Trophoblast cell (in vitro differentiated cells and primary cell): ENCODE measurements around the gene VWA1.
A peak's percentile ranks its signal among the peaks of the same experiment; 100 is the strongest.
"Not testable (repeated sequence)": the region's sequence is repeated elsewhere in the genome, so short reads cannot be mapped to it uniquely, and the experiment has no call there.

ENCODE experiments used
- DNase-seq, 2 donors: peaks; one replicate each; pipeline ENCODE4 v3.0.0-alpha.2; 2016
- H2AFZ ChIP-seq: 2 replicates; pipeline ENCODE4 v1.6.1; 2013; ENCODE audit warnings: low read length, moderate library complexity, mild to moderate bottlenecking; ENCODE audit not compliant: insufficient read depth, poor library complexity
- H2AK5ac ChIP-seq: 2 replicates; pipeline ENCODE4 v1.6.1; 2013; ENCODE audit warnings: mild to moderate bottlenecking, low read length
- H2BK120ac ChIP-seq: 2 replicates; pipeline ENCODE4 v1.6.1; 2013; ENCODE audit warnings: low read length, mild to moderate bottlenecking, moderate library complexity; ENCODE audit not compliant: insufficient read depth, poor library complexity
- H2BK12ac ChIP-seq: 2 replicates; pipeline ENCODE4 v1.6.1; 2013; ENCODE audit warnings: mild to moderate bottlenecking, low read length, moderate library complexity
- H2BK5ac ChIP-seq: 2 replicates; pipeline ENCODE4 v1.6.1; 2013; ENCODE audit warnings: low read length, low read depth, moderate library complexity, mild to moderate bottlenecking; ENCODE audit not compliant: poor library complexity
- H3K14ac ChIP-seq: 2 replicates; pipeline ENCODE4 v1.6.1; 2013; ENCODE audit warnings: mild to moderate bottlenecking, low read length
- H3K18ac ChIP-seq: 2 replicates; pipeline ENCODE4 v1.6.1; 2013; ENCODE audit warnings: mild to moderate bottlenecking, low read length
- H3K23ac ChIP-seq: 2 replicates; pipeline ENCODE4 v1.6.1; 2013; ENCODE audit warnings: low read length
- H3K27ac ChIP-seq: 2 replicates; pipeline ENCODE4 v1.5.1; 2013; ENCODE audit warnings: low read depth, mild to moderate bottlenecking, inconsistent platforms, low read length, moderate library complexity
- H3K27me3 ChIP-seq: 2 replicates; pipeline ENCODE4 v1.6.1; 2013; ENCODE audit warnings: inconsistent platforms, mild to moderate bottlenecking, low read length, moderate library complexity; ENCODE audit not compliant: insufficient read depth
- H3K36me3 ChIP-seq, 2 experiments: 1 replicate in 1 of 2; 2 replicates in 1 of 2; pipeline ENCODE4 v1.6.1; 2013; ENCODE audit warnings: low read length in 2 of 2, mild to moderate bottlenecking in 2 of 2, moderate library complexity in 1 of 2; ENCODE audit not compliant: insufficient read depth in 2 of 2, control insufficient read depth in 1 of 2
- H3K4ac ChIP-seq: 2 replicates; pipeline ENCODE4 v1.6.1; 2013; ENCODE audit warnings: low read depth, mild to moderate bottlenecking, low read length, moderate library complexity
- H3K4me1 ChIP-seq, 2 experiments: 1 replicate in 1 of 2; 2 replicates in 1 of 2; pipeline ENCODE4 v1.6.1; 2013; ENCODE audit warnings: low read length in 2 of 2, mild to moderate bottlenecking in 2 of 2, moderate library complexity in 1 of 2; ENCODE audit not compliant: insufficient read depth in 2 of 2, control insufficient read depth in 1 of 2
- H3K4me2 ChIP-seq: 2 replicates; pipeline ENCODE4 v1.6.1; 2013; ENCODE audit warnings: inconsistent platforms, mild to moderate bottlenecking, low read length, moderate library complexity
- H3K4me3 ChIP-seq: 2 replicates; pipeline ENCODE4 v1.5.1; 2013; ENCODE audit warnings: mild to moderate bottlenecking, low read depth, low read length, inconsistent platforms
- H3K79me1 ChIP-seq: one replicate; pipeline ENCODE4 v1.6.1; 2013; ENCODE audit warnings: low read length
- H3K79me2 ChIP-seq: 2 replicates; pipeline ENCODE4 v1.6.1; 2013; ENCODE audit warnings: low read length, mild to moderate bottlenecking; ENCODE audit not compliant: control insufficient read depth, insufficient read depth, poor library complexity
- H3K9ac ChIP-seq: 2 replicates; pipeline ENCODE4 v1.6.1; 2013; ENCODE audit warnings: mild to moderate bottlenecking, low read length
- H3K9me3 ChIP-seq: 2 replicates; pipeline ENCODE4 v1.6.1; 2013; ENCODE audit warnings: low read depth, mild to moderate bottlenecking, control low read depth, inconsistent platforms, low read length; ENCODE audit not compliant: insufficient read depth
- H4K12ac ChIP-seq: 2 replicates; pipeline ENCODE4 v1.6.1; 2013; ENCODE audit warnings: low read depth, mild to moderate bottlenecking, low read length, moderate library complexity
- H4K8ac ChIP-seq: 2 replicates; pipeline ENCODE4 v1.6.1; 2013; ENCODE audit warnings: low read depth, mild to moderate bottlenecking, low read length, moderate library complexity
- H4K91ac ChIP-seq: one replicate; pipeline ENCODE4 v1.6.1; 2013; ENCODE audit warnings: low read depth, mild to moderate bottlenecking, low read length, moderate library complexity
- WGBS: extraction: QIAGEN DNeasy Blood & Tissue Kit; methylation state at CpG from one replicate; pipeline ENCODE4 v1.1.7; 2013; ENCODE audit warnings: missing lambda C conversion rate; ENCODE audit not compliant: insufficient read length, insufficient coverage; ENCODE audit errors: extremely low coverage; 5-methylcytosine and 5-hydroxymethylcytosine counted together

The VWA1 gene

DNA sequence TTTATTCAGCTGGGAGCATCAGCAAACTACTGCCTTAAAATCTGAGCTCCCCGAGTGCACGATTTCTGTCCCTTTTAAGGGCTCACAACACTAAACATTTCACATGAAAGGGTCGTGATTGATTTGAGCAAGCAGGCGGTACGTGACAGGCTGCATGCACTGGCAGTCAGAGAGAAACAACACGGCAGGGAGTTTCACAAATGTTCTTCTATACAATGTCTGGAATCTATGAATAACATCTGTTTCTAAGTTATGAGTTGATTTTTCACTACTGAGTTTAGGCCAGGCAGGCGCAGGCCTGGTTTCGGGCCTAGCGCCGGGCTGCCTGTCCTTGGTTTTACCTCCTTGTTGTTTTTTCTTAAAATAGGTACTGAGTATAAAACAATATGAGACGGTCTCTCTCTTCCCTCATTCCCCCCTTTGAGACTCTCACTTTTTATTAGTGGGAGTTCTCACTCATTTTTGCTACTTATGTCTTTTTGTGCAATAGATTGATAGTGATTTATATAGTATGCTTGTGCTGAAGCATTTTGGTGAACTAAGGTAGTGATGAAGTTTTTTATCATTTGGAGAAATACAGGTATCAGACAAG is 23.1 kb upstream of the VWA1 start:
- H2BK12ac ChIP-seq, H3K23ac ChIP-seq, H4K12ac ChIP-seq, H2BK5ac ChIP-seq, H3K4me2 ChIP-seq, H3K14ac ChIP-seq, H3K79me2 ChIP-seq, H3K18ac ChIP-seq, H3K4ac ChIP-seq, H3K79me1 ChIP-seq, DNase-seq, H3K4me3 ChIP-seq, H3K27ac ChIP-seq, H3K9me3 ChIP-seq, H4K8ac ChIP-seq, H3K4me1 ChIP-seq, H2AK5ac ChIP-seq, H4K91ac ChIP-seq, H3K36me3 ChIP-seq, H2BK120ac ChIP-seq, H2AFZ ChIP-seq, H3K9ac ChIP-seq, H3K27me3 ChIP-seq: not testable (repeated sequence)
- WGBS: no CpG with 5 or more reads among the region's 11 CpGs

GRCh38 chr1:1415751-1416150 is 19.7 kb upstream of the VWA1 start:
- no peak overlapping the region for H2BK120ac ChIP-seq
- H3K79me2 ChIP-seq: peaks cover 4% of the 10 kb centered on the region
- H2AFZ ChIP-seq: no peak overlapping the region
- H2AK5ac ChIP-seq: no peak overlapping the region
- no peak overlapping the region for H3K4me3 ChIP-seq
- no peak overlapping the region for H3K4ac ChIP-seq
- no CpG with 5 or more reads among the region's 13 CpGs for WGBS
- peak in 1 of 2 donors; percentile 58 for DNase-seq
- H3K27me3 ChIP-seq: no peaks in the 10 kb centered on the region
- no peak overlapping the region for H4K8ac ChIP-seq
- no peak overlapping the region for H3K27ac ChIP-seq
- H2BK12ac ChIP-seq: no peak overlapping the region
- H3K9ac ChIP-seq: no peak overlapping the region
- no peak overlapping the region for H4K12ac ChIP-seq
- H3K9me3 ChIP-seq: peaks cover 2% of the 10 kb centered on the region
- H4K91ac ChIP-seq: no peak overlapping the region
- no peak overlapping the region for H2BK5ac ChIP-seq
- H3K36me3 ChIP-seq: no peaks in the 10 kb centered on the region
- H3K14ac ChIP-seq: no peak overlapping the region
- no peak overlapping the region for H3K18ac ChIP-seq
- peaks cover 9% of the 10 kb centered on the region for H3K79me1 ChIP-seq
- no peak overlapping the region for H3K23ac ChIP-seq
- no peak overlapping the region for H3K4me2 ChIP-seq
- peaks cover 9% of the 10 kb centered on the region in 2 experiments for H3K4me1 ChIP-seq

- not testable (repeated sequence) for H2BK5ac ChIP-seq, H4K8ac ChIP-seq, H3K9ac ChIP-seq, H2AK5ac ChIP-seq, DNase-seq, H3K36me3 ChIP-seq, H2BK120ac ChIP-seq, H4K12ac ChIP-seq, H2BK12ac ChIP-seq, H3K27ac ChIP-seq, H3K23ac ChIP-seq, H3K9me3 ChIP-seq, H3K4ac ChIP-seq, H3K27me3 ChIP-seq, H3K4me3 ChIP-seq, H4K91ac ChIP-seq, H2AFZ ChIP-seq, H3K4me2 ChIP-seq, H3K18ac ChIP-seq, H3K14ac ChIP-seq
- H3K4me1 ChIP-seq: peaks cover 23 to 24% of the 10 kb centered on the region in 2 experiments
- no CpG with 5 or more reads among the region's 5 CpGs for WGBS
- peaks cover 12% of the 10 kb centered on the region for H3K79me2 ChIP-seq
- H3K79me1 ChIP-seq: peaks cover 24% of the 10 kb centered on the region
Measured at GRCh38 chr1:1417396-1417795, 18.1 kb upstream of the VWA1 start.

DNA sequence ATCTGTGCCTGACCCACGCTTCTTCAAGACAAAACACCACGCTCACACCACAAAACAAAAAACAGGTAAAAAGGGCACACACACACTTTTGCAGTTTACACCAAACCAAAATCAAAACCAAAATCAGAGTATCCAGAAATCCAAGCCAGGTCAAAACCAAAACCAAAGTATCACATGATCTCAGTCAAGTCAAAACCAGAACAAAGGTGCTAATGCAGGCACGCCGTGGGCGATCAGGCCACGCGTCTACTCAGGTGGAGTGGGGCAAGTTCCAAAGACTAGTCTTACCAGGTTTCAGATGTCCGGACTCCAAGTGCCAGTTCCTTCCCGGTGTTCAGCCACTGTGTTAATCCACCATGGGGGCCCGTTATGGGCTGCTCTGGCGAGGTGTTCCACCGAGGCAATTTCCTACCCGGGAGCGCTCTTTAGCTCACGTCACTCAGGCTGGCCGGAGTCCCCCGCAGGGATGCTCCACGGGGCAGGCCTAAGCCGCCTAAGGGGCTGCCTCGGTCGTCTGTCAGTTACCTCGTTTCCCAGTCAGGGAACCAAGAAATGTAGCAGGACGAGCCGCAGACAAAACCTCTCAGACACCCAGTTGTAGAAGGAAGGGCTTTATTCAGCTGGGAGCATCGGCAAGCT is 17.5 kb upstream of the VWA1 start:
- H3K18ac ChIP-seq, DNase-seq, H2AFZ ChIP-seq, H3K4me3 ChIP-seq, H2AK5ac ChIP-seq, H3K27ac ChIP-seq, H3K14ac ChIP-seq, H3K4ac ChIP-seq, H4K8ac ChIP-seq, H3K9ac ChIP-seq, H3K9me3 ChIP-seq, H2BK5ac ChIP-seq, H3K27me3 ChIP-seq, H2BK120ac ChIP-seq, H3K23ac ChIP-seq, H3K36me3 ChIP-seq, H4K12ac ChIP-seq, H2BK12ac ChIP-seq, H3K4me2 ChIP-seq: not testable (repeated sequence)
- Histone ChIP-seq H3K4me1 (peaks cover 27 to 29% of the 10 kb centered on the region in 2 experiments), H3K79me1 (peaks cover 26% of the 10 kb centered on the region), H3K79me2 (peaks cover 13% of the 10 kb centered on the region), H4K91ac (peak overlapping the region; percentile 15)
- WGBS: no CpG with 5 or more reads among the region's 25 CpGs
